Skeletal muscle cell (primary cell): ENCODE results near the gene TMEM176A.
"Not testable (repeated sequence)": the region's sequence is repeated elsewhere in the genome, so short reads cannot be mapped to it uniquely, and the experiment has no call there.

ENCODE experiments used
- DNase-seq: peaks from one replicate; pipeline ENCODE4 v3.0.0-alpha.2; 2010; ENCODE audit warnings: low read depth
- H3K4me3 ChIP-seq: 2 replicates; pipeline ENCODE4 v1.5.1; 2011; ENCODE audit warnings: low read depth, mild to moderate bottlenecking, control low read depth, low read length, moderate library complexity

Gene TMEM176A

GRCh38 chr7:150800581-150801241 lies at the start of gene TMEM176A:
Gene TMEM176A (plus strand): TSS chr7:150800769. CDS start chr7:150801551, 782 bp downstream.
- no peak for DNase-seq
- peak within 1 kb of the TSS; percentile 47 for H3K4me3 ChIP-seq

GRCh38 chr7:150751702-150752101 lies 48.9 kb upstream of the TMEM176A start:
- no peak overlapping the region for H3K4me3 ChIP-seq
- no peak for DNase-seq

- H3K4me3 ChIP-seq, result no peak overlapping the region
Measured at GRCh38 chr7:150753239-150753638, 47.3 kb upstream of the TMEM176A start.

GRCh38 chr7:150753826-150754603 lies 46.6 kb upstream of the TMEM176A start:
- no peak overlapping the region for H3K4me3 ChIP-seq
- DNase-seq, result peak; percentile 32

More at GRCh38 chr7:150753239-150753638, 47.3 kb upstream of the TMEM176A start:
- no peak for DNase-seq

- DNase-seq, result no peak
Measured at GRCh38 chr7:150754951-150755350, 45.6 kb upstream of the TMEM176A start.

GRCh38 chr7:150755473-150756099 lies 45.0 kb upstream of the TMEM176A start:
- H3K4me3 ChIP-seq, result no peak overlapping the region
- DNase-seq, result no peak

More at GRCh38 chr7:150754951-150755350, 45.6 kb upstream of the TMEM176A start:
- no peak overlapping the region for H3K4me3 ChIP-seq

- H3K4me3 ChIP-seq, result no peak overlapping the region
- DNase-seq, result no peak
Measured at GRCh38 chr7:150756166-150756565, 44.4 kb upstream of the TMEM176A start.

GRCh38 chr7:150756858-150757257 lies 43.7 kb upstream of the TMEM176A start:
- DNase-seq, result no peak

GRCh38 chr7:150759479-150759878 lies 41.1 kb upstream of the TMEM176A start:
- DNase-seq, result no peak
- H3K4me3 ChIP-seq, result no peak overlapping the region

More at GRCh38 chr7:150756858-150757257, 43.7 kb upstream of the TMEM176A start:
- no peak overlapping the region for H3K4me3 ChIP-seq

GRCh38 chr7:150766334-150766709 lies 34.2 kb upstream of the TMEM176A start:
- DNase-seq, result no peak
- H3K4me3 ChIP-seq, result no peak overlapping the region

GRCh38 chr7:150769768-150770167 lies 30.8 kb upstream of the TMEM176A start:
- H3K4me3 ChIP-seq, result no peak overlapping the region
- DNase-seq, result no peak

- not testable (repeated sequence) for DNase-seq, H3K4me3 ChIP-seq
Measured at GRCh38 chr7:150774131-150774530, 26.4 kb upstream of the TMEM176A start.

GRCh38 chr7:150778014-150778737 lies 22.4 kb upstream of the TMEM176A start:
- DNase-seq, result no peak
- no peak overlapping the region for H3K4me3 ChIP-seq

- no peak overlapping the region for H3K4me3 ChIP-seq
- DNase-seq, result peak; percentile 56
Measured at GRCh38 chr7:150778738-150779301, 21.7 kb upstream of the TMEM176A start.

- H3K4me3 ChIP-seq, result no peak overlapping the region
Measured at GRCh38 chr7:150780292-150780691, 20.3 kb upstream of the TMEM176A start.

GRCh38 chr7:150781103-150781502 lies 19.5 kb upstream of the TMEM176A start:
- DNase-seq, result peak; percentile 89

More at GRCh38 chr7:150780292-150780691, 20.3 kb upstream of the TMEM176A start:
- no peak for DNase-seq

GRCh38 chr7:150781961-150782360 lies 18.6 kb upstream of the TMEM176A start:
- DNase-seq, result no peak

More at GRCh38 chr7:150781103-150781502, 19.5 kb upstream of the TMEM176A start:
- no peak overlapping the region for H3K4me3 ChIP-seq

GRCh38 chr7:150784120-150784736 lies 16.3 kb upstream of the TMEM176A start:
- H3K4me3 ChIP-seq, result no peak overlapping the region
- DNase-seq, result no peak

More at GRCh38 chr7:150781961-150782360, 18.6 kb upstream of the TMEM176A start:
- no peak overlapping the region for H3K4me3 ChIP-seq

GRCh38 chr7:150784954-150785353 lies 15.6 kb upstream of the TMEM176A start:
- no peak overlapping the region for H3K4me3 ChIP-seq
- DNase-seq, result no peak
